WTC11 (cell line): Measurements from ENCODE around the gene NFIC.

Source experiments
- ESRRA ChIP-seq: sonication (generic); formaldehyde crosslinking; IDR thresholded peaks from 2 replicates; pipeline ENCODE4 v1.8.1; 2022; ENCODE audit warnings: mild to moderate bottlenecking, missing genetic modification reagents, borderline replicate concordance
- MXD4 ChIP-seq: fragments of 250-450 bp; sonication (Bioruptor Pico); IDR thresholded peaks from 2 replicates; pipeline ENCODE4 v1.8.0; 2021; ENCODE audit warnings: mild to moderate bottlenecking, moderate library complexity, borderline replicate concordance
- NR2C2 ChIP-seq: sonication (generic); formaldehyde crosslinking; IDR thresholded peaks from 2 replicates; pipeline ENCODE4 v1.8.0; 2022; ENCODE audit warnings: mild to moderate bottlenecking, missing genetic modification reagents
- TCF7 ChIP-seq: sonication (generic); formaldehyde crosslinking; IDR thresholded peaks from 2 replicates; pipeline ENCODE4 v1.8.0; 2022; ENCODE audit warnings: mild to moderate bottlenecking, low read depth, missing genetic modification reagents, moderate library complexity
- ZNF121 ChIP-seq: sonication (generic); formaldehyde crosslinking; IDR thresholded peaks from 2 replicates; pipeline ENCODE4 v1.8.0; 2023; ENCODE audit warnings: missing genetic modification reagents
- ZNF396 ChIP-seq: fragments of 250-450 bp; sonication (Bioruptor Pico); IDR thresholded peaks from 2 replicates; pipeline ENCODE4 v1.8.0; 2021; ENCODE audit warnings: mild to moderate bottlenecking, moderate library complexity, borderline replicate concordance
- TF ChIP-seq, protein P1 (sequence below): fragments of 200-600 bp; IDR thresholded peaks from 2 replicates; pipeline ENCODE4 v1.8.0; 2022; ENCODE audit warnings: antibody characterized with exemption
- TF ChIP-seq, protein P2 (sequence below): sonication (generic); formaldehyde crosslinking; IDR thresholded peaks from 2 replicates; pipeline ENCODE4 v1.8.0; 2022; ENCODE audit warnings: mild to moderate bottlenecking, missing genetic modification reagents
- TF ChIP-seq, protein P3 (sequence below): sonication (generic); formaldehyde crosslinking; IDR thresholded peaks from 2 replicates; pipeline ENCODE4 v1.8.1; 2023; ENCODE audit warnings: mild to moderate bottlenecking, moderate library complexity, missing genetic modification reagents

DNA sequence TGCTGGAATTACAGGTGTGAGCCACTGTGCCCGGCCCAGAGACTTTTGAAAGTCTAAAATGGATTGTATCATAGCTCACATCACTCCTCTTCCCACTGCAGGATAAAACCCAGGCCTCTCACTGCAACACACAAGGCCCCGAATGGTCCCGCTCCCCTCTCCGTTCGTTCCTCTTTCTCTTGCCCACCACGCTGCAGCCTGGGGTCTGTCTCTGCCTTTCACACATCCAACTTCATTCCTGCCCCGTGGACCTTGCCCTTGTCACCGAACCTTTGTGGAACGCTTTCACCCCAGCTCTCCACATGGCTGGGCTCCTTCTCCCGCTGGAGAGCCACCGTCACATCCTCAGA is 42.6 kb downstream of the NFIC start:
- TF ChIP-seq, protein P1, sequence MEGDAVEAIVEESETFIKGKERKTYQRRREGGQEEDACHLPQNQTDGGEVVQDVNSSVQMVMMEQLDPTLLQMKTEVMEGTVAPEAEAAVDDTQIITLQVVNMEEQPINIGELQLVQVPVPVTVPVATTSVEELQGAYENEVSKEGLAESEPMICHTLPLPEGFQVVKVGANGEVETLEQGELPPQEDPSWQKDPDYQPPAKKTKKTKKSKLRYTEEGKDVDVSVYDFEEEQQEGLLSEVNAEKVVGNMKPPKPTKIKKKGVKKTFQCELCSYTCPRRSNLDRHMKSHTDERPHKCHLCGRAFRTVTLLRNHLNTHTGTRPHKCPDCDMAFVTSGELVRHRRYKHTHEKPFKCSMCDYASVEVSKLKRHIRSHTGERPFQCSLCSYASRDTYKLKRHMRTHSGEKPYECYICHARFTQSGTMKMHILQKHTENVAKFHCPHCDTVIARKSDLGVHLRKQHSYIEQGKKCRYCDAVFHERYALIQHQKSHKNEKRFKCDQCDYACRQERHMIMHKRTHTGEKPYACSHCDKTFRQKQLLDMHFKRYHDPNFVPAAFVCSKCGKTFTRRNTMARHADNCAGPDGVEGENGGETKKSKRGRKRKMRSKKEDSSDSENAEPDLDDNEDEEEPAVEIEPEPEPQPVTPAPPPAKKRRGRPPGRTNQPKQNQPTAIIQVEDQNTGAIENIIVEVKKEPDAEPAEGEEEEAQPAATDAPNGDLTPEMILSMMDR = no peak
- TF ChIP-seq ZNF121 (no peak), MXD4 (CRISPR knock-in tag) (no peak), NR2C2 (CRISPR knock-in tag) (no peak), ESRRA (CRISPR knock-in tag) (no peak), TCF7 (CRISPR knock-in tag) (no peak), ZNF396 (no peak)
- TF ChIP-seq, protein P2, sequence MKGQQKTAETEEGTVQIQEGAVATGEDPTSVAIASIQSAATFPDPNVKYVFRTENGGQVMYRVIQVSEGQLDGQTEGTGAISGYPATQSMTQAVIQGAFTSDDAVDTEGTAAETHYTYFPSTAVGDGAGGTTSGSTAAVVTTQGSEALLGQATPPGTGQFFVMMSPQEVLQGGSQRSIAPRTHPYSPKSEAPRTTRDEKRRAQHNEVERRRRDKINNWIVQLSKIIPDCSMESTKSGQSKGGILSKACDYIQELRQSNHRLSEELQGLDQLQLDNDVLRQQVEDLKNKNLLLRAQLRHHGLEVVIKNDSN = no peak
- TF ChIP-seq, protein P3, sequence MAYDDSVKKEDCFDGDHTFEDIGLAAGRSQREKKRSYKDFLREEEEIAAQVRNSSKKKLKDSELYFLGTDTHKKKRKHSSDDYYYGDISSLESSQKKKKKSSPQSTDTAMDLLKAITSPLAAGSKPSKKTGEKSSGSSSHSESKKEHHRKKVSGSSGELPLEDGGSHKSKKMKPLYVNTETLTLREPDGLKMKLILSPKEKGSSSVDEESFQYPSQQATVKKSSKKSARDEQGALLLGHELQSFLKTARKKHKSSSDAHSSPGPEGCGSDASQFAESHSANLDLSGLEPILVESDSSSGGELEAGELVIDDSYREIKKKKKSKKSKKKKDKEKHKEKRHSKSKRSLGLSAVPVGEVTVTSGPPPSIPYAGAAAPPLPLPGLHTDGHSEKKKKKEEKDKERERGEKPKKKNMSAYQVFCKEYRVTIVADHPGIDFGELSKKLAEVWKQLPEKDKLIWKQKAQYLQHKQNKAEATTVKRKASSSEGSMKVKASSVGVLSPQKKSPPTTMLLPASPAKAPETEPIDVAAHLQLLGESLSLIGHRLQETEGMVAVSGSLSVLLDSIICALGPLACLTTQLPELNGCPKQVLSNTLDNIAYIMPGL = no peak
